ENCODE results near the gene YIF1A.

DNA sequence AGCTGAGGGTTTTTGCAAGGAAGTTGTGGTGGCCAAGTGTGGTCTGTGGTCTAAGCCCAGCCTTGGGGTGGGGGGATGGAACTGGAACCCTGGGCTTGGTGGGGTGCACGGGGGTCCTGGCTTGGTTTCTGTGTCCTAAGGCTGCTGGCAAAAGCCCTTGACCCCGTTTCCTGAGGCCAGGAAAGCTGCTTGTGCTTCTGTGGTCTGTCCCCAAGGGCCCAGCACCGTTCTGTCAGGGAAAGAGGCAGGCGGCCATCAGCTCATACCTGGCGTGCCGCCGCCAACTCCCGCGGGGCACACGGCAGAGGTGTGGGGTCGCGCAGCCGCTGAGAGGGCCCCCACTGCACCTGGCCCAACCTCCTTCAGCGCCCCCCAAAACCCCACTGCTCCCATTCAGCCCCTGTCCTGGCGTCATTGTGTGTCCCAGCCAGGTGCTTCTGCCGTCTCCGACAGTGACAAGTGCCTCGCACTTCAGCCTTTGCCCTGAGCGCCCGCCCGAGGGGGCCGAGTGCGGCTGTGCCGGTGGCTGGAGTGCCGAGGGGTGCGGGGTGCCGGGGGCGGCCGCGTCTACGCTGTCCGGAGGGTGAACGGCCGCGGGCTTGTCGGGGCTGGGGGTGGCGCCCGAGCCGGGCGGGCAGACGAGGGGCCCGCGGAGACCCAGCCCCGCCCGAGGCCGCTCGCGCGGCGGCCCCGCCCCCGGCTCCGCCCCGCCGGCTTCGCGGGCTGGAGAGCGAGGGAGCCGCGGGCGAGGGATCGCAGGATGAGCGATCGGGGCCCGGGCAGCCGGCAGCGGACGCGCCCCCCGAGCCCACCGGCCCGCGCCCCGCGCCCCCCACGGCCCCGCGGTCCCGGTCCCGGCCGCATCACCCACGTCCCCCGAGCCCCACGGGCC, 11.2 kb downstream of the YIF1A start, which contains the start of gene CNIH2:
- TF ChIP-seq MXI1 (conservative IDR thresholded peaks at IDR 0.05; ENCODE audit: poor library complexity, severe bottlenecking) = no peak
- TF ChIP-seq POLR2AphosphoS5 (IDR thresholded peaks at IDR 0.05) = peak; percentile 70
- TF ChIP-seq, protein P1, sequence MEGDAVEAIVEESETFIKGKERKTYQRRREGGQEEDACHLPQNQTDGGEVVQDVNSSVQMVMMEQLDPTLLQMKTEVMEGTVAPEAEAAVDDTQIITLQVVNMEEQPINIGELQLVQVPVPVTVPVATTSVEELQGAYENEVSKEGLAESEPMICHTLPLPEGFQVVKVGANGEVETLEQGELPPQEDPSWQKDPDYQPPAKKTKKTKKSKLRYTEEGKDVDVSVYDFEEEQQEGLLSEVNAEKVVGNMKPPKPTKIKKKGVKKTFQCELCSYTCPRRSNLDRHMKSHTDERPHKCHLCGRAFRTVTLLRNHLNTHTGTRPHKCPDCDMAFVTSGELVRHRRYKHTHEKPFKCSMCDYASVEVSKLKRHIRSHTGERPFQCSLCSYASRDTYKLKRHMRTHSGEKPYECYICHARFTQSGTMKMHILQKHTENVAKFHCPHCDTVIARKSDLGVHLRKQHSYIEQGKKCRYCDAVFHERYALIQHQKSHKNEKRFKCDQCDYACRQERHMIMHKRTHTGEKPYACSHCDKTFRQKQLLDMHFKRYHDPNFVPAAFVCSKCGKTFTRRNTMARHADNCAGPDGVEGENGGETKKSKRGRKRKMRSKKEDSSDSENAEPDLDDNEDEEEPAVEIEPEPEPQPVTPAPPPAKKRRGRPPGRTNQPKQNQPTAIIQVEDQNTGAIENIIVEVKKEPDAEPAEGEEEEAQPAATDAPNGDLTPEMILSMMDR (IDR thresholded peaks at IDR 0.05; ENCODE audit: poor library complexity, severe bottlenecking) = peak; percentile 16

Data from neural cell (in vitro differentiated cells).